ENCODE measurements around the gene CDK19.

- TF ChIP-seq CTCF (IDR thresholded peaks at IDR 0.05) (no peak), POLR2A (IDR thresholded peaks at IDR 0.05) (no peak)
Observed at GRCh38 chr6:110625883-110626282, 189.4 kb downstream of the CDK19 start.
